ENCODE data around the gene TOM1. TPM values are rescaled to one million over a fixed set of nuclear protein-coding genes. Genes with fewer than 3 reads are reported as not detected.
A peak's percentile ranks its signal among the peaks of the same experiment; 100 is the strongest.

TOM1 gene
- polyA plus RNA-seq: 23.1 TPM

- H3K4me1 Mint-ChIP-seq: peaks cover 4 to 9% (median 7%) of the 10 kb centered on the region in 3 donors
Measured at GRCh38 chr22:35299673-35300499, at the start of gene TOM1. TSS of gene TOM1 (plus strand) at chr22:35299894. CDS start at chr22:35299929, 35 bp downstream.

GRCh38 chr22:35250156-35250555 is 49.5 kb upstream of the TOM1 start:
- Mint-ChIP-seq H3K4me3 (no peak overlapping the region), H3K27me3 (peaks cover 2% of the 10 kb centered on the region)

More at GRCh38 chr22:35299673-35300499, at the start of gene TOM1:
- Mint-ChIP-seq H3K36me3 (no peaks in the 10 kb centered on the region), H3K27ac (peak within 1 kb of the TSS; percentile 89 to 99 (median 96)), H3K9me3 (no peaks in the 10 kb centered on the region), H3K27me3 (no peaks in the 10 kb centered on the region), H3K4me3 (peak within 1 kb of the TSS; percentile 85 to 99 (median 94))

GRCh38 chr22:35253946-35254345 is 45.7 kb upstream of the TOM1 start:
- Mint-ChIP-seq H3K4me3 (no peak overlapping the region), H3K36me3 (no peaks in the 10 kb centered on the region), H3K9me3 (no peaks in the 10 kb centered on the region), H3K27ac (no peak overlapping the region), H3K4me1 (peaks cover 12 to 18% (median 16%) of the 10 kb centered on the region in 3 donors), H3K27me3 (no peaks in the 10 kb centered on the region)

More at GRCh38 chr22:35250156-35250555, 49.5 kb upstream of the TOM1 start:
- H3K27ac Mint-ChIP-seq: no peak overlapping the region
- H3K9me3 Mint-ChIP-seq: peaks cover 0 to 3% (median 0%) of the 10 kb centered on the region in 3 donors
- H3K4me1 Mint-ChIP-seq: no peaks in the 10 kb centered on the region
- no peaks in the 10 kb centered on the region for H3K36me3 Mint-ChIP-seq

GRCh38 chr22:35257002-35257320 is 42.7 kb upstream of the TOM1 start:
- Mint-ChIP-seq H3K36me3 (no peaks in the 10 kb centered on the region), H3K9me3 (no peaks in the 10 kb centered on the region), H3K4me3 (peak overlapping the region; percentile 88 to 98 (median 96)), H3K27me3 (no peaks in the 10 kb centered on the region), H3K27ac (peak overlapping the region; percentile 95 to 98 (median 97)), H3K4me1 (peaks cover 14 to 28% (median 18%) of the 10 kb centered on the region in 3 donors)

GRCh38 chr22:35257321-35258190 is 42.1 kb upstream of the TOM1 start, which contains the start of gene HMGXB4:
TSS of gene HMGXB4 (plus strand) at chr22:35257493. CDS start at chr22:35262391, 4,898 bp downstream.
- H3K27ac Mint-ChIP-seq: peak within 1 kb of the TSS; percentile 95 to 98 (median 97)
- no peaks in the 10 kb centered on the region for H3K36me3 Mint-ChIP-seq
- H3K4me1 Mint-ChIP-seq: peaks cover 14 to 28% (median 18%) of the 10 kb centered on the region in 3 donors
- H3K4me3 Mint-ChIP-seq: peak within 1 kb of the TSS; percentile 88 to 98 (median 96)
- H3K27me3 Mint-ChIP-seq: no peaks in the 10 kb centered on the region
- H3K9me3 Mint-ChIP-seq: no peaks in the 10 kb centered on the region

GRCh38 chr22:35258191-35258988 is 41.3 kb upstream of the TOM1 start:
- Mint-ChIP-seq H3K9me3 (no peaks in the 10 kb centered on the region), H3K4me1 (peaks cover 14 to 28% (median 18%) of the 10 kb centered on the region in 3 donors), H3K27ac (peak overlapping the region; percentile 81 to 94 (median 93)), H3K4me3 (peak overlapping the region; percentile 86 to 98 (median 96)), H3K36me3 (no peaks in the 10 kb centered on the region), H3K27me3 (no peaks in the 10 kb centered on the region)

GRCh38 chr22:35264986-35265385 is 34.7 kb upstream of the TOM1 start:
- no peak overlapping the region for H3K27ac Mint-ChIP-seq

GRCh38 chr22:35266277-35266676 is 33.4 kb upstream of the TOM1 start:
- peaks cover 3 to 7% (median 6%) of the 10 kb centered on the region in 3 donors for H3K4me1 Mint-ChIP-seq
- no peak overlapping the region for H3K4me3 Mint-ChIP-seq
- peaks cover 15% of the 10 kb centered on the region for H3K36me3 Mint-ChIP-seq
- no peaks in the 10 kb centered on the region for H3K27me3 Mint-ChIP-seq
- no peaks in the 10 kb centered on the region for H3K9me3 Mint-ChIP-seq
- H3K27ac Mint-ChIP-seq: no peak overlapping the region

More at GRCh38 chr22:35264986-35265385, 34.7 kb upstream of the TOM1 start:
- H3K27me3 Mint-ChIP-seq: no peaks in the 10 kb centered on the region
- no peaks in the 10 kb centered on the region for H3K9me3 Mint-ChIP-seq
- peaks cover 15% of the 10 kb centered on the region for H3K36me3 Mint-ChIP-seq
- H3K4me1 Mint-ChIP-seq: peaks cover 4 to 8% (median 6%) of the 10 kb centered on the region in 3 donors
- H3K4me3 Mint-ChIP-seq: peak overlapping the region in 1 of 4 donors; percentile 44

GRCh38 chr22:35269630-35270029 is 30.1 kb upstream of the TOM1 start:
- Mint-ChIP-seq H3K9me3 (no peaks in the 10 kb centered on the region), H3K4me1 (peaks cover 3 to 7% (median 6%) of the 10 kb centered on the region in 3 donors), H3K36me3 (peaks cover 13% of the 10 kb centered on the region), H3K27me3 (no peaks in the 10 kb centered on the region), H3K27ac (no peak overlapping the region), H3K4me3 (no peak overlapping the region)

GRCh38 chr22:35274154-35274871 is 25.4 kb upstream of the TOM1 start:
- no peaks in the 10 kb centered on the region for H3K9me3 Mint-ChIP-seq
- H3K4me3 Mint-ChIP-seq: no peak overlapping the region
- H3K36me3 Mint-ChIP-seq: peaks cover 12% of the 10 kb centered on the region
- no peaks in the 10 kb centered on the region for H3K27me3 Mint-ChIP-seq
- no peak overlapping the region for H3K27ac Mint-ChIP-seq
- H3K4me1 Mint-ChIP-seq: peaks cover 0 to under 1% (median 0%) of the 10 kb centered on the region in 3 donors

GRCh38 chr22:35275580-35275979 is 24.1 kb upstream of the TOM1 start:
- Mint-ChIP-seq H3K27ac (no peak overlapping the region), H3K27me3 (no peaks in the 10 kb centered on the region), H3K4me1 (peaks cover 0 to 4% (median 0%) of the 10 kb centered on the region in 3 donors), H3K4me3 (no peak overlapping the region), H3K36me3 (peaks cover 16% of the 10 kb centered on the region), H3K9me3 (no peaks in the 10 kb centered on the region)

- H3K4me3 Mint-ChIP-seq: no peak overlapping the region
- H3K4me1 Mint-ChIP-seq: peaks cover 0 to 4% (median 0%) of the 10 kb centered on the region in 3 donors
- H3K36me3 Mint-ChIP-seq: peaks cover 16% of the 10 kb centered on the region
- no peak overlapping the region for H3K27ac Mint-ChIP-seq
- H3K27me3 Mint-ChIP-seq: no peaks in the 10 kb centered on the region
- no peaks in the 10 kb centered on the region for H3K9me3 Mint-ChIP-seq
Measured at GRCh38 chr22:35276019-35276418, 23.7 kb upstream of the TOM1 start.

- H3K9me3 Mint-ChIP-seq: no peaks in the 10 kb centered on the region
- H3K36me3 Mint-ChIP-seq: no peaks in the 10 kb centered on the region
- H3K27me3 Mint-ChIP-seq: no peaks in the 10 kb centered on the region
- H3K4me3 Mint-ChIP-seq: no peak overlapping the region
- H3K27ac Mint-ChIP-seq: no peak overlapping the region
- H3K4me1 Mint-ChIP-seq: no peaks in the 10 kb centered on the region
Measured at GRCh38 chr22:35288116-35288515, 11.6 kb upstream of the TOM1 start.

GRCh38 chr22:35292786-35293185 is 6.9 kb upstream of the TOM1 start:
- Mint-ChIP-seq H3K27ac (no peak overlapping the region), H3K36me3 (no peaks in the 10 kb centered on the region), H3K27me3 (no peaks in the 10 kb centered on the region), H3K4me3 (no peak overlapping the region), H3K4me1 (peaks cover 0 to 1% (median 0%) of the 10 kb centered on the region in 3 donors), H3K9me3 (no peaks in the 10 kb centered on the region)

All from IgD-negative memory B cell (primary cell).